Stimulated activated CD4-positive, alpha-beta T cell treated with anti-CD3 and anti-CD28 coated beads, Interleukin-4, amount 100 ng/mL, for 48 hours (primary cell): Measurements from ENCODE around the gene TJP1.
"Not testable (repeated sequence)": the region's sequence is repeated elsewhere in the genome, so short reads cannot be mapped to it uniquely, and the experiment has no call there.

Source experiments
- DNase-seq, 2 donors: peaks; one replicate each; pipeline ENCODE4 v3.0.0-alpha.2; 2020; ENCODE audit warnings: low read depth in 2 of 2

TJP1 gene

GRCh38 chr15:29700296-29700695 lies 122.0 kb downstream of the TJP1 start:
- DNase-seq, result no peak

- DNase-seq, result no peak
Observed at GRCh38 chr15:29699791-29700190, 122.5 kb downstream of the TJP1 start.

DNA sequence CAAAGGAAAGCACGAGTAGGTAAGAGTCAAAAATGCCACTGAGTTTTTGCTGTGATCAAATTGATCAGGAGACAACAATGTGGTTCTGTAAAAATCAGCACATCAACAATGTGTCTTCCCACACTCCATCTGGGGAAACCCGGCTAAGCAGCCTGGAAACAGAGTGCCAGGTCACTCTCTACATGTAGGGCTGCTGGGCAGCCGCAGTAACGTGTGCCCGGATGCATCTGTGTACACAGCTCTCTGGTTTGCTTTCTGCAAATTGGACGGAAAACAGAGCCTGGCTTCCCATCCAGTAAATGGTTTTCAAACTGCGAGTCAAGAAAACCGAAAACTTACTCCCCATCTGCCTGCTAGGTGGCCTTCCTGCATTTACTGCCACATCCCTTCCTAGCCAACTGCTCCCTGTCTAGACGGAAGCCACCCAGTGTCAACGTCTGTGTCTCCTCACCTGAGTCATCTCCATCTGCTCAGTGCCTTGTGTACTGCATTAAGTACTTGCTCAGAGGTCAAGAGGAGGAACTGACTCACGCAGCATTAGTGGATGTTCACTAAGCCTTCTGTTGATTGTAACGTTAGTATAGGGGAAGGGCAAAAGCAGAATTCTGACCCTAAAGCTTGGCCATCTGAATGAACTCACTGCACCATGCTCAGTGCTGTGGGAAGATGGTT lies 124.1 kb downstream of the TJP1 start:
- no peak for DNase-seq

- no peak for DNase-seq
Observed at GRCh38 chr15:29696950-29697738, 125.1 kb downstream of the TJP1 start.

DNA sequence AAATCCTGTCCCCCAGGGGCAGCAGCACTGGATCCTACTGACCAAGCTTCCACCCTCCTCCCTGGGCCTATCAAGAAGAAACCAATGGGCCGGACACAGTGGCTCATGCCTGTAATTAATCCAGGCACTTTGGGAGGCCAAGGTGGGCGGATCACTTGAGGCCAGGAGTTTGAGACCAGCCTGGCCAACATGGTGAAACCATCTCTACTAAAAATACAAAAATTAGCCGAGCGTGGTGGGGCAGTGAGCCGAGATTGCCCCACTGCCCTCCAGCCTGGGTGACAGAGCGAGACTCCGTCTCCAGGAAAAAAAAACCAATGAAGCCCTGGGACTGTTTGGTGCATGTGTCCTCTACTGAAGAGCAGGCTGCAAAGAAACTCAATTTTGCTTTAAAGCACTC lies 125.8 kb downstream of the TJP1 start:
- DNase-seq, result not testable (repeated sequence)

GRCh38 chr15:29695489-29696167 lies 126.6 kb downstream of the TJP1 start:
- no peak for DNase-seq

DNA sequence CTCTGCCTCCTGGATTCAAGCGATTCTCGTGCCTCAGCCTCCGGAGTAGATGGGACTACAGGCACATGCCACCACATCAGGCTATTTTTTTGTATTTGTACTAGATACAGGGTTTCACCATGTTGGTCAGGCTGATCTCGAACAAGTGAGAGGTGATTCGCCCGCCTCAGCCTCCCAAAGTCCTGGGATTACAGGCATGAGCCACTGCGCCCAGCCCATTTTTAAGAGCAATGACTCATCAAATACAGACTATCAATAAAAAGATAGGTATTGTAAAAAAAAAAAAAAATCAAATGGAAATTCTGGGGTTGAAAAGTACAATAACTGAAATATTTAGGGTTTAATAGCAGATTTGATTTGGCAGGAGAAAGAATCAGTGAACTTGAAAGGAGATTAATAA lies 129.0 kb downstream of the TJP1 start:
- no peak for DNase-seq

- no peak for DNase-seq
Observed at GRCh38 chr15:29692527-29692926, 129.7 kb downstream of the TJP1 start.

DNA sequence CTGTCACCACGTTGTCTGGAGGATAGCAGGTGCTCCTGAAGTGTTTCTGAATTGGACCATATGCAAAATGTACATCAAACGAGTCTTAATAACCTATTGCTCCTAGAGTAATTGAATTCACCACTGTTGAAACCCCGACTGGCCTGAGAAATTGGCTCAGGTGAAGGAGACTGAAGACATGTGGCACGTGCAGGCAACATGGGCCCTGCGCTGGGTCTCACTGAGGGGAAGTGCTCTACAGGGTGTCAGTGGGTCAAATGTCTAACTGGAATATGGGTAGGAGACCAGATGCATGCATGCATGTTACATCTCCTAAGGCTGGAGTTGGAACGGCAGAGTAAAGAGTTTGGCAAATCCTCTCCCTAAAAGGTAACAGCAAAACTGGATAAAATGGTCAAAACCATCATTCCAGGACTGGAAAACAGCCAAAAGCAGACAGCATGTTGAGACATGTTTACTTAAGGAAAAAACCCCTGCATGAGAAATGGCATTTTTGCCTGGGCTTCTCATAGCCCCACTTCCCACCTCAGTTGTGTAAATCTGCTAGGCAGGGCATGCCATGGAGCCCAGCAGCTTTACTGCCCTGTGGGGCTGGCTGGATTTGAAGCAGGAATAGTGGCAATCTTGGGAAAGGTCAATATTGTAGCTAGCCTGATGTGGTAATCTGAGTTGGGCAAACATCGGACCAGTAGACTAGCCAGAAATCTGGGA lies 131.3 kb downstream of the TJP1 start:
- DNase-seq, result no peak

DNA sequence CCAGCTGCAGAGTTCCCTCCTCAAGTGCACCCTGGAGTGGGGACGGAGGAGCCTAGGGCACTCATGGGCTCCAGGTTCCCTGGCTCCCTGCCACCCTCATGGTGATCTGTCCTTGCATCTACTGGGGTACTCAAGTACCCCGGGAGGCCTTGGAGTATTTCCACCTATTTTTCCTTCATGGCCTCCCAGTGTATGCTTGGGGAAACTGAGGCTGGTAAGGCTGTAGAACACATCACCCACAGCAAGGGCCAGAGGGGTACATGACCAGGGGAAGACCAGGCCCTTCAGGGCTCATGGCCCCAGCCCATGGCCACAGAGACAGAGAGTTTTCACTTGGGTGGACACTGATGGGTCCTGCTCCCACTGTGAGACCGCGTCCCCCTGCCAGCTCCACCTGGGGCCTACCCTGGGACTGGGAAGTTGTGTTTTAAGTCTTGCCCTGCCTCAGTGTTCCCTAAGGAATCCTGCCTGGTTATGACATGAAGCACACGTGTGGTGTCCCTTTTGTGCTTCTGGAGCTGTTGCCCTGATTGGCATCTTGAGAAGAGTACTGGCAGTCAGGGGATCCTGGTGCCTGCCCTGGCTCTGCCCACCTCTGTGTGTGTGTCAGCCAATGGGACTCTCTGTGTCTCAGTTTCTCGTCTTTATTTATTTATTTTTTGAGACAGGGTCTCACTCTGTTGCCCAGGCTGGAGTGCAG lies 132.8 kb downstream of the TJP1 start:
- no peak for DNase-seq

- DNase-seq, result no peak
Observed at GRCh38 chr15:29688506-29689286, 133.6 kb downstream of the TJP1 start.

GRCh38 chr15:29687939-29688505 lies 134.2 kb downstream of the TJP1 start:
- no peak for DNase-seq

DNA sequence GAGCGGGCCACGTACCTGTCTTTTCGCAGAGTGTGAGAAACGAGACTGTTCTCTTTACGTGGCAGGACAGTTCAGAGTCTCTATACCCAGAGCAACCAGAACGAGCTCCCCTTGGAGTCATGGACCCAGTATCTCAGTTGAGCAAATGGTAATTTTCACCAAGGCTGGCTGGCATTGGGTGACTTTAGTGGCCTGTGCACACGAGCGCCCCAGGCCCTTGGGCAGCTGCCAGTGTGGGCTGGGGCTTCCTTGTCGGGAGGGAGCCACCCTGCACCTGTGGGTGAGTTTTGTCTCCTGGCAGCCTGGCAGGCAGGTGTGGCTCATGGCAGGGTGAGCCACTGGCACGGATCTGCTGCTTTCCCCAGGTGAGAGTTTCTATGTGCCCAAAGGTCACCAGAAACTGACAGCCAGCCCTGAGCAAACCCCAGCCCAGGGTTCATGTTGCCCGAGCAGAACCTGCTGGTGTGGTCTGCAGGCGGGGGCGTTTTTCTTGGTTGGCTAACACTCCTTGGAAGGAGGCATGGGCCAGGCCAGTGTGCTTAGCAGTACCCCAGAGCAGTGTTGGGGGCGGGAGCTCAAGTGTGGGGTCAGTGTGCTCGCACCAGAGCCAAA lies 135.0 kb downstream of the TJP1 start:
- no peak for DNase-seq

- DNase-seq, result no peak
Observed at GRCh38 chr15:29686445-29687203, 135.6 kb downstream of the TJP1 start.

DNA sequence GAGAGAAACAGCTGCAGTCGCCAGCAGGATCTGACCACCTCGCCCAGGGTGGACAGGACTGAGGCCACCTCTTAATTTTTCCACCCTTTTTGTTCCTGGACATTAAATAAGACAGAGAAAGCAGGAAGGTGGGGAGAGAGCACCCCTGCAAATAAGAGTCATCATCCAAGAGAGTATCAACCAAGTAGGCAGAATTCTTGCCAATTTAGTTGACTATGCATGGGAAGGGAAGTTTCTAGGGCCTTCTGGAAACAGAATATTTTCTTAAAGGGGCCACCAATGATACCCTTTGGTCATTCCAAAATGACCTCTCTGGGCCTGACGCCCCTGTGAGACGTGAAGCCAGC lies 136.2 kb downstream of the TJP1 start:
- DNase-seq, result no peak

- DNase-seq, result no peak
Observed at GRCh38 chr15:29685156-29686078, 136.9 kb downstream of the TJP1 start.

- DNase-seq, result no peak
Observed at GRCh38 chr15:29682781-29683180, 139.5 kb downstream of the TJP1 start.

- DNase-seq, result no peak
Observed at GRCh38 chr15:29682361-29682760, 139.9 kb downstream of the TJP1 start.
